ENCODE measurements around the gene SLC47A1.
"Not testable (repeated sequence)": the region's sequence is repeated elsewhere in the genome, so short reads cannot be mapped to it uniquely, and the experiment has no call there.

Gene SLC47A1

DNA sequence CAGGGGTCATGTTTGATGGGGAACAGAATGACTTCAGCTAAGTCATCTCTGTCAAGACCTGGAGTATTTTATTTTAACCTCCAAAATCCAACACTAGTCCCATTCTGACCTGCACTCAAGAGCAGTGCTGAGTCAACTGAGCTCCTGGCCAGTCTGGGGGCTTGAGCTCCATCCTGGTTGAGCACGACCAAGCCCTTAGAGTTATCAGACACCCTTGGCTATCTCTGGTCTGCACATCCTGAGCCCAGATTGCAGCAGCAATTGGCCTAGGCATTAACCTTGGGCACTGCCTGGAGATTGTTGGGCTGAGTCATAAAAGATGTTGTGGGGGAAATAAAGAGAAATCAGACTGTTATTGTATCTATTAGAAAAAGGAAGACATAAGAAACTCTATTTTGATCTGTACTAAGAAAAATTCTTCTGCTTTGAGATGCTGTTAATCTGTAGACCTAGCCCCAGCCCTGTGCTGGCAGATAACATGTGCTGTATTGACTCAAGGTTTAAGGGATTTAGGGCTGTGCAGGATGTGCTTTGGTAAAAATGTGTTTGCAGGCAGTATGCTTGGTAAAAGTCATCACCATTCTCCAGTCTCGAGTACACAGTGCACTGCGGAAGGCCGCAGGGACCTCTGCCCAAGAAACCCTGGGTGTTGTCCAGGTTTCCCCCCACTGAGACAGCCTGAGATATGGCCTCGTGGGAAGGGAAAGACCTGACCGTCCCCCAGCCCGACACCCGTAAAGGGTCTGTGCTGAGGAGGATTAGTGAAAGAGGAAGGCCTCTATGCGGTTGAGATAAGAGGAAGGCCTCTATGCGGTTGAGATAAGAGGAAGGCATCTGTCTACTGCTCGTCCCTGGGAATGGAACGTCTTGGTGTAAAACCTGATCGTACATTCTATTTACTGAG is 14.0 kb upstream of the SLC47A1 start:
- not testable (repeated sequence) for DNase-seq (ENCODE audit: low read depth)

DNA sequence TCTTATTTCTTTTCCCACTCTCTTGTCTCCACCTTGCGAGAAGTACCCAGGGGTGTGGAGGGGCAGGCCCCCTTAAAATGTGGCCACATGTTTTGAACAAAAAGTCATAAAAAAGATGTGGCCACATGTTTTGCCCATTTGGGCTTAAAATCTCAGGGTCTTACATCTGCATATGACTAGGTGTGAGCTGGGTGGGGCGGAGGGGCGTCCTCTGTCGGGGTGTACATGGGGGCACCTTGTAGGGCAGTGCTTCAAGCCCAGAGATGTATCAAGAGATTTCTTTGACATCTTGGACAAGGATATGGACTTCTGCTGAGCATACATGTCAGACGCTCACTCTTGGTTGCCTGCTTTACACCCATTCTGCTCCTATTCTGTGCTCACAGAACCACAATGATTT is 13.0 kb upstream of the SLC47A1 start:
- DNase-seq (ENCODE audit: low read depth) = no peak

DNA sequence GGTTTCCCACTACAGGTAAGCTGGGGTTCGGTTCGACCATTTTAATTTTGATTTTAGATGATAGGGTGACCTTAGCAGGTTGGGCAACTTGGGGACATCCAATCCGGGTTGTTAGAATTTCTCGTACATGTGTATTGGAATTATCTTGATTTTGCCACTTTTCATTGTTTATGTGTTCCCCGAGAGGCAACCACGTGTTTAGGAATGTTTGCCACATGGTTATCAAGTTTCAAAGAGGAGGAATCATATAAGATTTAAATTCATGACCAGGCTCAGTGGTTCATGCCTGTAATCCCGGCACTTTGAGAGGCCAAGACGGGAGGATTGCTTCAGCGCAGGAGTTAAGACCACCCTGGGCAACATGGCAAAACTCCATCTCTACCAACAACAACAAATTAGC is 10.0 kb upstream of the SLC47A1 start:
- DNase-seq (ENCODE audit: low read depth) = no peak

DNA sequence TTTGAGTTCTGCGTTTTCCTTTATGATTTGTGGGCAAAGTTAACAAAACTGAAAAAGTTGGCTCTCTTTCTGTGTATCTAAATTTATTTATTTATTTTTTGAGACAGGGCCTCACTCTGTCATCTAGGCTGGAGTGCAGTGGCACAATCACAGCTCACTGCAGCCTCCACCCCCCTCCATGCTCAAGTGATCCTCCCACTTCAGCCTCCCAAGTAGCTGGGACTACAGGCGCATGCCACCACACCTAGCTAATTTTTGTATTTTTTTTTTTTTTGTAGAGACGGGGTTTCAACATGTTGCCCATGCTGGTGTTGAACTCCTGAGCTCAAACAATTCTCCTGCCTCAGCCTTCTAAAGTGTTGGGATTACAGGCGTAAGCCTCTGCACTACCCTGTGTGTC is 6.7 kb upstream of the SLC47A1 start:
- not testable (repeated sequence) for DNase-seq (ENCODE audit: low read depth)

DNA sequence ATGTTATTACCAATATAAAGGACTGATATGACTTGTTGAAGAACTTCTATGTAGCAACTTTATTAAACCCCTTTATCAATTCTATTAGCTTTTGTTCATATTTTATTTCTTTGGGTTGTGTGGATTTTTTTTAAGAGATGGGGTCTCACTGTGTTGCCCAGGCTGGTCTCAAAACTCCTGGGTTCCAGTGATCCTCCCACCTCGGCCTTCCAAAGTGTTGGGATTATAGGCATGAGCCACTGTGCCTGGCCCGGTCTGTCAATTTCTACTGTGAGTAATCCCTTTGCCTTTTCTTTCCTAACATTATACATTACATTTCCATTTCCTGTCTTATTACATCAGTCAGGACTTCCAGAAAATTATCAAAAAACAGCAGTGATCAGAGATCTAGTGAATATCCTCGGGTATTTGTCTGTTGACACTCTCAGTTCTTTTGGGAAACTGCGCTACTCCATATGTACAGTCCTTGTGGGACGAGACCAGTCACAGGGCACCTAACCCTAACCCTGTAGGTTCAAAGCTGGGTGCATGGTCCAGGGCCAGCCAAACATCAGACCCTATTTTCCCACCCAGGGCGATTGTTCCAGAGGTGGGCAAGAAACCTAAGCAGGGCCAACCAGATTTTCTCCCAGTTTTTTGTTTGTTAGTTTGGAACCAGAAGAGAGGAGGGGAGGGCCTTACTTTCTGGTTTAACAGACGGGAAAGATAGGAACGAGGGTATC is 1.7 kb upstream of the SLC47A1 start:
- no peak for DNase-seq (ENCODE audit: low read depth)

DNA sequence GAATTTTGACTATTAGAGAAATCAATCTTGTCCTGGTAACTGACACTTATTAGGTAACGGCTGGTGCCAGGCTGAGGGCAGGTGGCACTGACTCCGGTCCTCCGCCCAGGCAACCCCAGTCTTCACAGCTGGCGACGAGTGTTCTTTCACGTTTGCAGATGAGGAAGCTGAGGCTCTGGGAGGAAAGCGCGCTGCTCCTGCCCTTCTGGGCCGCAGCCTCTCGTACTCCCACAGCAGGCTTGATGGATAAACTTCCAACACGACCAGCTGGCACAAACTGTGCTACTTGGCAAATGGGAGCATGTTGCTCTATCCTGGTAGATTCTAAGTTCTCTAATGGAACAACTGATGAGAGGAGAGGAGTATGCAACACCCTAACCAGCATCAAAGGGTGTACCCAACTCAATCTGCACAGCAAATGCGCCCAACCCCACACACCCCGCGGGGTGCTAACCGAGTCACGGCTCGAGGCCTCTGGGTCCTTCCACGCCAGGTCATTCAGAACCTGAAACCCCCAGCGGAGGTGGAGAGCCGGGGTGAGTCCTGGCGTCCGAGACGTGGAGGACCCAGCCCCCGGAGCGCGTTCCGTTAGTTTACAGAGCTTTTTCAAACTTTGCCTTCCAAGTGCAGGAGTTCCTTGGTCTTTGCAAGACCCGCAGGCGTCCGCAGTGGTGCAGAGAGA is 477 bp upstream of the SLC47A1 start:
- DNase-seq (ENCODE audit: low read depth) = no peak

DNA sequence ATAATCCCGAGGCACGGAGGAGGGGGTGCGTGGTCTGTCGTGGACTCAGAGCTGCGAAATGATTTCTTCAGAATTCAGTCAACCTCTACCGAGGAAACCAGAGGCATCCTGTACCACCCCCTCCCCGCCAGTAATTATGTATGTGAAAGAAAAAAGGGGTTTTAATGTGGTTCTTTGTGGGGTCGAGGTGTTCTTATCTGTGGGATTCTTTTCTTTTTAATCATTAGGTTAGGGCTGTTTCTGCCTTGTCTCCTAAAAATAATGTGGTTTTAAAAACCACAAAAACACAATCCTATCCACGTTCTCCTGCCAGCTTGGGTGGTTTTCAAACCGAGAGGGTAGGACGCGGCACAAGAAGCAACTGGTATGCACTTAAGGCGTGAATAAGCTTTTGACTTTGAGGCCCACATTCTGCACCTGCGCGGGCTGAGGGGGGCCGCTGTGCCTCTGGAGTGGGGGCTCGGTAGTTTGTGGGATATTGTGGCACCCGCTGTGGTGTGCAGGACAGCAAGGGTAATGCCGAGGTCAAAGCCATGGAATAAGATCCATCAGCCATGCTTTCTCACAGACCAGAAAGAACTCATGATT is 1.0 kb downstream of the SLC47A1 start:
- no peak for DNase-seq (ENCODE audit: low read depth)

DNA sequence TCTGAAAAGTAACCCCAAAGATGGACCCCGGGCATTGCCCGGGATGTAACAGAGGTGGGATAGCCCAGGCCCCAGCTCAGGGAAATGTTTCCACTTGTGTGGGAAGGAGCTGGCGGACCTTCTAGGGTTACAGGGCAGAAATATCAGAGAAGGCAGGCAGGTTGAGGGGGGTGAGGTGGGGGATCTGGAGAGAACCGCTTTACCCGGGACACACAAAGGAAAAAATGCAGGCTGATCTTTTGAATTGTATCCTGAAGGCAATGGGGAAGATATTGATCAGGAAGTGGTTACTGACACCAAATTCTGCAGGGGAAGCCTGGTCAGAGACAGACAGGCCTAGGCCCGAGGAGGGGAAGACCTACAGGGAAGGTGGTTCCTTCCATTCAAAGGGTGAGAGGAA is 3.5 kb downstream of the SLC47A1 start:
- DNase-seq (ENCODE audit: low read depth) = no peak

DNA sequence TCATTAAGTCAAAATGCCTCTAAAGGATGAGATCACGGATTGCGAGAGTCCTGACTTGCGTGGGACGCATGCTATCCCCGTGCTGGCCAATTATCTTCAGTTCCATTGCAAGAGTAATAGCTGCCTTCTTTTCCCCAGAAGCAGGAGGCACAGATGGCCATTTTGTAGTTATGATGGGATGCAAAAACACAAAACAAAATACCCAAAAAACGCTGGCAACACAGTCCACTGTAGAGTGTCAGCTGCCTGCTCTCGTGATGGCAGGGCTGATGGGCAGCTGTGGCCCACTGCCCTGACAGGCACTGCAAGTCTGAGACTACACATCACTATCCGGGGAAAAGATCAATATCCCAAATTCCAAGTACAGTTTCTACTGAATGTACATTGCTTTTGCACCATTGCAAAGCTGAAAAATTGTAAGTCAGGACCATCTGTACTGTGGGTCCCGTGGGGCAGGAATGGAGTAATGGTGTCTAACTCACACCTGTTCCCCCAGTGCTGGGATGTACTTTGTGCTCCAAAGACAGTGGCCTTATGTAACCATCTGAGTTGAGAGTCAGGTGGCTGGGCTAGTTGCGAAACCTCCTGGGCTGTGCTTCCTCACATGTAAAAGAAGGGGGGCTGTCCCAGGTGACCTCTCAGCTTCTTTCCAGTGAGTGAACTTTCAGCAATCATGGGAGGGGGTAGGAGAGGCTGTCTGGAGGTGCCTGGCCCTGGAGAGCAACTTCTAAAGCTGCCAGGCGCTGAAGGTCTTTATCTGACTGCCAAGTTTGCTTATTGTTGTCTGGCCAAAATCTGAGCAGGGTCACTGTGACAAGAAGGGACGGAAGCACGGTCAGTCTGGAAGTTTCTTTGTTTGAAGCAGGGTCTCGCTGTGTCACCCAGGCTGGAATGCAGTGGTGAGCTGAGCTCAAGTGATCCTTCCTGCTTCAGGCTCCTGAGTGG is 4.7 kb downstream of the SLC47A1 start:
- DNase-seq (ENCODE audit: low read depth) = no peak

DNA sequence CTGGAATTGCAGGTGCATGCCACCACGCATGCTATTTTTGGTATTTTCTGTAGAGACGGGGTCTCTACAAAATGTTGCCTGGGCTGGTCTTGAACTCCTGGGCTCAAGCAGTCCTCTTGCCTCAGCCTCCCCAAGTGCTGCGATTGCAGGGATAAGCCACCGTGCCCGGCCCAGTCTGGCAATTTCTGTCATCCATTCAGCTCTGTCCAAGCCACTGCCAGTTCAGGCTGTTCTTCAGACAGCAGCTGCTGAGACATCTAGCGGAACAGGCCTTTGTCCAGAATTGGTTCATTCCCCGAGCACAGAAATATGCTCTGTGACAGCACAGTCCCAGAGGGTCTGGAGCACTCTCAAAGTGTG is 5.4 kb downstream of the SLC47A1 start:
- no peak for DNase-seq (ENCODE audit: low read depth)

DNA sequence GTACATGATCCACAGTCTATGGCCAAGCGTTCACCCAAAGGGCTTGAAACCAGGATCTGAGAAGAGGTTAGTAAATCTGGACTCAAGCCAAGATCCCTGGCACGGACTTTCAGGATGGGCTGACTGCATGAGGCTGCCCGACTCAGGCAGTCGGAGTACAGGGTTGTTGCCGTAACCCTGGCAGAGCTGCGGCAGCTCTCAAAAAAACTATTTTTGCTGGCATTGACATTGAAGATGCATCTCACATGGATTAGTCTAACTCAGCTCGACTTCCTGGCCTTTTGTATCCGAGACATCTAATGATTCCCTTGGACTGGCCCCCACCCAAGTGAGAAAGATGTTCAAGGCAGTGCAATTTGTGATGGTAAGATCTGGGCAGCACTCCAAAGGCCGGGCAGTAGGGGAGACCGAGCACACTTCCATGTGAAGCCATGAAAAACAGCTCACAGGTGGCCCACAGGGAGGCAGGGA is 6.2 kb downstream of the SLC47A1 start:
- no peak for DNase-seq (ENCODE audit: low read depth)

DNA sequence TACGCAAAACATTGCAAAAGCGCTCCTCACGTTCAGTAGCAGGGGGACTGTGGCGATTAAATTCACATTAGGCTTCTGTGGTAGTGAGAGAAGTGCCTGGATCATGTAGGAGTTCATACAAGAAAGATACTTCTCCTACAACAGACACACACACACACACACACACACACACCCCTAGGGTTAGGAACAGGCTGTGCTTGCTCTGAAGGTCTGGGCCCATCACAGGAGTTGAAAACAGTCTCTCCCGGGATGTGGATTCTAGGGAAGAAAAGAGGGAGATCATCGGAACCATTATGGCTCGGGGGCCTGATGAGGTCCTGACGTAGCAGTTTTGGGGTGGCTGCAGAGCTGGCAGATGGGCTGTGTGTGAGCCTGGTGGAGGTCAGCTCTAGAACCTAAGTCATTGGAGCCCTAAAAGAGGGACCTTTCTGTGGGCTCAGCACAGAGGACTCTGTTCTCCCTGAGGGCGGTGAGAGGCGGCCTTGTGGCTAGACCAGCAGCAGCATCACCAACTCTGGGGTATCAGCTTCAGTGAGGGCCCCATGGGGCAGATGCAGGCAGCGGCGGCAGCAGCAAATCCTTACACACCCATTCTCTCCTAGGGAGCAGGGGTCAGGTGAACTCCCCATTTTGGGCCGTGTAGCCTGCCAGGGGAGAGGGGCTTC is 7.2 kb downstream of the SLC47A1 start:
- DNase-seq (ENCODE audit: low read depth) = no peak

DNA sequence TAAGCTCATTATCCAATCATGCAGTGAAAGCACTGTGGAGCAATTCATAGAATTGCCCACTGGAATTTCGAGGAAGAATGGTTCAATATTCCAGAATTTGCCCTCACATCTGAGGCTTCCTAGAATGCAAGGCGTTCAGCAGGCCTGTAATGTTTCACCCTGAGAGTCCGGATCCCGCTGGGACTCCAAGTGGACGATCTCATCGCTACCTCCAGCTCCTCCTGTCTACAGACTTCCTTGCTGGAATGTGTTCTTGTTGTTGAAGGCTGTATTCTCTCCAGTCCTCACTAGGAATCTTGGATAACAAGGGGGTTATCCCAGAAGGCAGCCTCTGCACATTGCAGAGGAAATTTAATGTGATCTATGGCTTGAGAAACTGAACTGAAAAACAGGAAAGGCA is 7.8 kb downstream of the SLC47A1 start:
- no peak for DNase-seq (ENCODE audit: low read depth)

DNA sequence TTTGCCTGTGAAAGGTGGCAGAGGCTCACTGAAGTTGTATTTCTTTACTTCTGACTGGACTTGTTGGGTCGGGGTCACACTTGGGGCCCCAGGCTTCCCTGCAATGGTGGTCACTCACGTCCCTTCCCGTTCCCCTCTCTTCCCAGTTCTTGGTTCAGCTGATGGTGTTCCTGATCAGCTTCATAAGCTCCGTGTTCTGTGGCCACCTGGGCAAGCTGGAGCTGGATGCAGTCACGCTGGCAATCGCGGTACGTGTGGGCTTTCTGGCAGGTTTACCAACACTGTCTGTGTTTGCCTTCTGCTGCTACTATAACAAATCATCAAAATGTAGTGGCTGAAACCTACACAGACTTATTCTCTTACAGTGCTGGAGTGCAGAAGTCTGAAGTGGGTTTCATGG is 8.6 kb downstream of the SLC47A1 start:
- no peak for DNase-seq (ENCODE audit: low read depth)

DNA sequence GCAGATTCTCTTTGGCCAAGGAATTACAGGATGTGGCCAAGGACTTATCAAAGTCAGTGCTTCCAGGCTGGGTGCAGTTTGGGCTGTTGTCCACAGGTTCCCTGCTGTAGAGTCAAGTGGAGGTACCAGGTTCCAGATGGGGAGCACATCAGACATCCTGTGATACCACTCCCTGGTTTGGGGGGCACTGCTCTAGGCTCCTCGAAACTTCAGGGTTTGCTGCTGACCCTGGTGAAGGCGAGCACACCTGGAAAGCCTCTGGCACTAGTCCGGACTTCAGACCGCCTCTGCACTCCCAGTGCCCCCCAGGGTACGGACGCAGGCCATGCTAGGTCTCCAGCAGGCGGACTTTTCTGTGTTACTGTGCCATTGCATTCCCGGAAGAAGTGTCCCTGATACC is 10.7 kb downstream of the SLC47A1 start:
- no peak for DNase-seq (ENCODE audit: low read depth)

DNA sequence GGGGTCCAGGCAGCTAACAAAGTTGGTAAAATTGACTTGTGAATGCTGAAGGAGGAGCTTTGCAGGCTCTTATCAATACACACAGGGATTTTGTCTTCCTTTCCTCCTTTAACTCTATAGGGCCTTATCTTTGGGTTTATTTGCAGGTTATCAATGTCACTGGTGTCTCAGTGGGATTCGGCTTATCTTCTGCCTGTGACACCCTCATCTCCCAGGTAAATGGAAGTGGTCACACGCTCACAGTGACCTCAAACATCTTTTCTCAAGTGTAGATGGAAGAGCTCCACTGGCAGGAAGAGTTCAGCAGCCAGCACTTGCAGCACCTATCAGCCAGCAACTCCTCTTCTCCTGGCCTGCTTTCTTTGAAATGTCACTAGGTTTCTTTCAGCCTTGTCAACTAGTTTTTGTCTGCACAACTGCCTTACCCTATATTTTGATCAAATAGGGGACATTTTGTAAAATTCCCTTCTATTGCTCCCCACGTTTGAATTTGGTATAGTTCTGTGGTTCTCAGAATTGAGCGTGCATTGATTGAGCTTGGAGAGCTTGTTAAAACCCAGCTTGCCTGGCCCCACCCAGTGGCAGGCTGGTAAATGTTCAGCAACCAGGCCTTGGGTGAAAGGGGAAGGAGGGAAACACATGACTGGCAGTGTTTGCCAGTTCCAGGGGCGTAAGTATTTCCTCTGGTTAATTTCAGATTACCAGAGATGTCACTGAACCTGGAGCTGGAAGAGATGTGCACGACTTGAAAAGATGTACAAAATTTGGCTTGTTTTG is 12.8 kb downstream of the SLC47A1 start:
- no peak for DNase-seq (ENCODE audit: low read depth)

DNA sequence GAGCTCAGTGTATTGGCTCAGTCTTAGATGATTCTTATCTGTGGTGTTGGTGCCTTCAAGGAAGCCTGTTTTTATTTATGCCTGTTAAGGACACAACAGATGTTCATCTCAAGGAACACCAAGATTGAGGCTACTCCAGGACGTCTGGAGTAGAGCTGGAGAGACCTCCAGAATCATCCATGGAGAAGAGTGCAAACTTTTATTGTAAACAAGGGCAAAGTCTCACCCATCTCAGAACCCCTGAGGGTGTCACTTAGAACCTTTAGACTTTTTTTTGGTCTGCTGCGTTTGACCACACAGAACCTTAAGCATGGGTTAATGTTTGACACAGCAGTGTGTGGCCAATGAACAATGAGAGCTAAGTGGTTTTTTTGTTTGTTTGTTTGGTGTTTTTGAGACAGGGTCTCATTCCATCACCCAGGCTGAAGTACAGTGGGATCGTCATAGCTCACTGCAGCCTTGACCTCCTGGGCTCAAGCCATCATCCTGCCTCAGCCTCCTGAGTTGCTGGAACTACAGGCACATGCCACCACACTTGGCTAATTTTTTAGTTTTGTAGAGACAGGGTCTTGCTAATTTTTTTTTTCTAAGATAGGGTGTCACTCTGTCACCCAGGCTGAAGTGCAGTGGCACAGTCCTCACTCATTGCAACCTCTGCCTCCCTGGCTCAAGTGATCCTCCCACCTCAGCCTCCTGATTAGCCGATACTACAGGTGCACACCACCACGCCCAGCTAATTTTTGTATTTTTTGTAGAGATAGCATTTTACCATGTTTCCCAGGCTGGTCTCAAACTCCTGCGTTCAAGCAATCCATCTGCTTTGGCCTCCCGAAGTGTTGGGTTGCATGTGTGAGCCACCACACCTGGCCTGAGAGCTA is 16.3 kb downstream of the SLC47A1 start:
- no peak for DNase-seq (ENCODE audit: low read depth)

DNA sequence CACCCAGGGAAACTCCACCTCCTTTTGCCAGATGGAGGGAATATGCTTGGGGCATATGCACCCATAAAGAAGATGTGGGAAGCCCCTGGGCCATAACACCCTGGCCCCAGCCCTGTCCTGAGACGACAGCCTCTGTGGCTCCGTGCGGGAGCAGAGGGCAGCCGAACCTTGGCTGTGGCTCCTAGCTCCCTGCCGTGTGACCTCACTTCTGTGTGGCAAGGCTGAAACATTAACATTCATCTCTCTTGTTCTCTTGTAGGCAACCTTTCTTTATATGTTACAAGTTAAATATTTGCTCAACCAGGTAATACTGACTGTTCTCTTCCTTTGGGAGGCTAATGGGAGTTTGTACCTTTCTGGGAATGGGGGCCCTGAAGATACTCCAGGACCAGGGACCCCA is 17.5 kb downstream of the SLC47A1 start:
- no peak for DNase-seq (ENCODE audit: low read depth)

DNA sequence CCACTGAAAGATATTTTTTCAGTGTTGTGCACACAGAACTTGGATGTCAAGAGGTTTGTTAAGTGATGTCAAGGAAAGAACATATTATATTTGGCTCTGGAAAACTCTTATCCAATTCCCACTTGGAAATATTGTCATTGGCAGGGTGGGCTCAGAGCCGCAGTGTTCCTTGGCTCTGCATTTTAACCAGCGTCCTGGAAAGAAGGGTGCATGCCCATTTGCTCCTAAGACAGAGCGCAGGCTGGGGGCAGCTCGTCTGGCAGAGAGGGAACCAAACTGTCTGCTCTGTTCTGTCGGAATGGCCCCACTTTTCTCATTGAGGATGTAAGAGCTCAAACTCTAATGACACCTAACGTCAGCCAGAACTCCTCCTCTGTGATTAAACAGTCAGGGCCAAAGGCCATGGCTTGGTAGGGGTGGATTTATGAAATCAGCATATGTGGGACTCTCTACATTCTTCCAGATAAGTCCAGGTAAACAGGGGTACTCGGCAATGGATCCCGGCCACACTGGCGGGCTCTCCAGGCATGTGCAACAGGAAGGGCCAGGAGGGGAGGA is 18.0 kb downstream of the SLC47A1 start:
- no peak for DNase-seq (ENCODE audit: low read depth)
